BJ (cell line): ENCODE results near the gene LLGL2. TPM values are rescaled to one million over a fixed set of nuclear protein-coding genes. Genes with fewer than 3 reads are reported as not detected.
A peak's percentile ranks its signal among the peaks of the same experiment; 100 is the strongest.

Source experiments
- CTCF ChIA-PET: fragments of 350-600 bp; formaldehyde crosslinking; extraction: SDS; loops from one replicate; lab custom pipeline; 2021; ENCODE audit warnings: antibody characterized with exemption, inconsistent platforms; lab: Yijun Ruan, JAX
- POLR2A ChIA-PET: fragments of 300-600 bp; sonication (Branson Sonifier 250); formaldehyde crosslinking; extraction: SDS; loops from one replicate; lab custom pipeline; 2021; ENCODE audit warnings: antibody characterized with exemption; lab: Charles Lee
- DNase-seq: peaks from one replicate; pipeline ENCODE4 v3.0.0-alpha.2; 2011; ENCODE audit warnings: low read depth
- H3K27me3 ChIP-seq: 2 replicates; pipeline ENCODE4 v1.6.0; 2011; ENCODE audit warnings: low read length; ENCODE audit not compliant: control insufficient read depth, insufficient read depth
- H3K36me3 ChIP-seq: 2 replicates; pipeline ENCODE4 v1.5.1; 2011; ENCODE audit warnings: low read length; ENCODE audit not compliant: control insufficient read depth, insufficient read depth
- H3K4me3 ChIP-seq: 2 replicates; pipeline ENCODE4 v1.5.1; 2011; ENCODE audit warnings: low read depth, mild to moderate bottlenecking, control low read depth, low read length
- polyA plus RNA-seq: library from polyadenylated mRNA; depleted of rRNA; stranded (reverse); fragments of >200 nt; gene quantifications from 2 replicates; pipeline ENCODE4 v1.2.3, GENCODE V29; 2011
- TF ChIP-seq, protein P1 (sequence below): IDR thresholded peaks from 2 replicates; pipeline ENCODE4 v1.5.1; 2011; ENCODE audit warnings: low read depth, mild to moderate bottlenecking, control low read depth, inconsistent platforms, low read length, moderate library complexity; ENCODE audit not compliant: insufficient read depth

Gene LLGL2
- polyA plus RNA-seq, 1 experiment = 1.6 TPM

DNA sequence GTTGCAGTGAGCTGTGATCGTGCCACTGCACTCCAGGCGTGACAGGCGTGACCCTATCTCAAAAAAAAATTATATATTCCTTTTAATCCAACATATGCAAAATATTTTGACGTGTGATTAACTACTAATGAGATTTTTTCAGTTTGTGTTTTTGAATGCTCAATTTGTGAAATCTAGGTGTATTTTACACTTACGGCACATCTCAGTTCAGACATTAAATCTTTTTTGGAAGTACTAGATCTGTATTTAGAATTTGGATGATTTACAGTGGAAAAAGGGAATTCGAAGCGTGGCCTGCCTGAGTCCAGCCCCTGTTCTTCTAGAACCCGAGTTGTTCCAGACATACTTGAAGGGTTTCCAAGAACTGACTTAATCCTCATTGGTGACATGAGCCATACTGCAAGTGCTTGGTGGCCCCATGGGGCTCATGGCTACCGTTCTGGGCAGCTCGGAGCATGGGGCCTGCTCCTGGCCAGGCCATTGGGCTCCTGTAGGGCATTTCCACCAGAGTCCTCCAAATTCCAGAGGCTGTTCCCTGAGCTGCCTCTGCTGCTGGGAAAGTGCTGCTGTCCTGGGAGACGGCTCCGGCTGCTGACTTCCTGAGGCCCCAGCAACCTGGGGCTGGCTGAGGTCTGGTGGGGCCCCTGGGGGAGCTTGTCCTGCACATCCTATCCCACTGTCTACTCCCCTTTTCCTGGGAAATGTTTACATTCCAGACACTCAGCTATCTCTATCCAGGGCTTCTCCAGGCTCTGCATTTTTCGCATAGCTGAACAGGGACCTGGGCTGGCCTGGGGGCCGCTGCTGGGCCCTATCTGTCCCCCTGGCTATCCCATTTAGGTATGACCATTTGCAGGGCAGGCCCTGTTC is 27.2 kb downstream of the LLGL2 start:
- TF ChIP-seq, protein P1, sequence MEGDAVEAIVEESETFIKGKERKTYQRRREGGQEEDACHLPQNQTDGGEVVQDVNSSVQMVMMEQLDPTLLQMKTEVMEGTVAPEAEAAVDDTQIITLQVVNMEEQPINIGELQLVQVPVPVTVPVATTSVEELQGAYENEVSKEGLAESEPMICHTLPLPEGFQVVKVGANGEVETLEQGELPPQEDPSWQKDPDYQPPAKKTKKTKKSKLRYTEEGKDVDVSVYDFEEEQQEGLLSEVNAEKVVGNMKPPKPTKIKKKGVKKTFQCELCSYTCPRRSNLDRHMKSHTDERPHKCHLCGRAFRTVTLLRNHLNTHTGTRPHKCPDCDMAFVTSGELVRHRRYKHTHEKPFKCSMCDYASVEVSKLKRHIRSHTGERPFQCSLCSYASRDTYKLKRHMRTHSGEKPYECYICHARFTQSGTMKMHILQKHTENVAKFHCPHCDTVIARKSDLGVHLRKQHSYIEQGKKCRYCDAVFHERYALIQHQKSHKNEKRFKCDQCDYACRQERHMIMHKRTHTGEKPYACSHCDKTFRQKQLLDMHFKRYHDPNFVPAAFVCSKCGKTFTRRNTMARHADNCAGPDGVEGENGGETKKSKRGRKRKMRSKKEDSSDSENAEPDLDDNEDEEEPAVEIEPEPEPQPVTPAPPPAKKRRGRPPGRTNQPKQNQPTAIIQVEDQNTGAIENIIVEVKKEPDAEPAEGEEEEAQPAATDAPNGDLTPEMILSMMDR = no peak
- no peak for DNase-seq
- Histone ChIP-seq H3K36me3 (no peaks in the 10 kb centered on the region), H3K27me3 (no peaks in the 10 kb centered on the region), H3K4me3 (no peak overlapping the region)
- CTCF ChIA-PET = interaction anchor here (0.6 to 2.2 kb wide), 5 partner anchors 10 to 477 kb away, joined by 3 to 9 read pairs (median 3); partner anchors contain the start of gene TSEN54
- POLR2A ChIA-PET = no interaction called here

DNA sequence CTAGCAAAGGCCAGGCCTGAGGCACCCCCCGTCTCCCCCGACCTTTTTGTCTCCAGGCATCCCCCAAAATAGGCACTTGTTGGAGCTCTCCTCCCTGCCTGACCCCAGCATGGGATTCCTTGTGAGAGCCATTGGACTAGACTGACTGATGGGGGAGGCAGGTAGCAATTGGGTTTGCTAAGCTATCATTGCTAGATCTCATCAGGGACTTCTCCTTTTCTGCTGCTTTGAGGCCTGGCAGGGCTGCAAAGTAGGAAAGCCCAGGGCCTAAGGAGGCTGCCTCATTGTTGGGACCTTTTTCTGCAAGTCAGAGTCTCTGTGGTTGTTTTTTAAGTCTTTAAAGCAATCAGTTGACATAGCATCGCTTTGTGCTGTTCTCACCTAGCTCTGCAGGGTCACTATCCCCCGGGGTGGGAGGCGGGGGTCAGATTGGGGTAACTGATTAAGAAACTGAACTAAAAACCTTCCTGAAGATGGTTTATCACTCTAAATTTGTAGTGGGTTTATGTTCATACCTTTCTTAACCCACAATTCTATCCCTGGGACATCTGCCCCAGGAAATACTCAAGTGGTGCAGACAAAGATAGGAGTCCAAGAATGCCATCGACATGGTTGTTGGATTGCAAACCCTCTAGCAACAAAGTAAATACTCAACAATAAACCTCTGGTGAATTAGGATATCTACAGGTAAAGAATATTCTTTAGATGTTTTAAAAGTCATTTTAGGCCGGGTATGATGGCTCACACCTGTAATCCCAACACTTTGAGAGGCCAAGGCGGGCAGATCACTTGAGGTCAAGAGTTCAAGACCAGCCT is 28.0 kb downstream of the LLGL2 start:
- CTCF ChIA-PET = interaction anchor here (1.0 to 2.2 kb wide), 2 partner anchors 11 to 196 kb away, joined by 3 to 9 read pairs; no protein-coding TSS in a partner anchor
- Histone ChIP-seq H3K36me3 (no peaks in the 10 kb centered on the region), H3K27me3 (no peaks in the 10 kb centered on the region), H3K4me3 (no peak overlapping the region)
- DNase-seq = no peak
- POLR2A ChIA-PET = no interaction called here
- TF ChIP-seq, protein P1 = no peak

DNA sequence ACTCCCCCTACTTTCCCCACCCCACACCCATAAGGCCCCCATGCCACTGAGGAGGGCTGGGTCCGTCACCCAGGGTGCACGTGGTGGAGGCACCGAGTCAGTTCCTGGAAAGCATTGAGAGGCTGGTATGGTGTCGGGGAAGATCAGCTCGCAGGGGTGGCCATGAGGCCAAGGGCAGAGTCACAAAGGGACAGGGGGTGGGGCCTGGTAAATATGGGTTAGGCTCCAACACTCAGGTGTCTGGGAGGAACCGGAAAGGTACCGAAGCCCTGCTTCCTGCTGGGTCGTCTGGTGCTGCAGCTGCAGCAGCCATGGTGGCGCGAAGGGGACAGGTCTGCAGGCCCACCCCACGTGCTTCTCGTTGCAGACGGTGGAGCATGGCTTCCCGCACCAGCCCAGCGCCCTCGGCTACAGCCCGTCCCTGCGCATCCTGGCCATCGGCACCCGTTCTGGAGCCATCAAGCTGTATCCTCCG is 30.2 kb downstream of the LLGL2 start:
- CTCF ChIA-PET = no interaction called here
- DNase-seq = no peak
- Histone ChIP-seq H3K36me3 (no peaks in the 10 kb centered on the region), H3K4me3 (no peak overlapping the region), H3K27me3 (no peaks in the 10 kb centered on the region)
- TF ChIP-seq, protein P1 = no peak
- POLR2A ChIA-PET = no interaction called here

DNA sequence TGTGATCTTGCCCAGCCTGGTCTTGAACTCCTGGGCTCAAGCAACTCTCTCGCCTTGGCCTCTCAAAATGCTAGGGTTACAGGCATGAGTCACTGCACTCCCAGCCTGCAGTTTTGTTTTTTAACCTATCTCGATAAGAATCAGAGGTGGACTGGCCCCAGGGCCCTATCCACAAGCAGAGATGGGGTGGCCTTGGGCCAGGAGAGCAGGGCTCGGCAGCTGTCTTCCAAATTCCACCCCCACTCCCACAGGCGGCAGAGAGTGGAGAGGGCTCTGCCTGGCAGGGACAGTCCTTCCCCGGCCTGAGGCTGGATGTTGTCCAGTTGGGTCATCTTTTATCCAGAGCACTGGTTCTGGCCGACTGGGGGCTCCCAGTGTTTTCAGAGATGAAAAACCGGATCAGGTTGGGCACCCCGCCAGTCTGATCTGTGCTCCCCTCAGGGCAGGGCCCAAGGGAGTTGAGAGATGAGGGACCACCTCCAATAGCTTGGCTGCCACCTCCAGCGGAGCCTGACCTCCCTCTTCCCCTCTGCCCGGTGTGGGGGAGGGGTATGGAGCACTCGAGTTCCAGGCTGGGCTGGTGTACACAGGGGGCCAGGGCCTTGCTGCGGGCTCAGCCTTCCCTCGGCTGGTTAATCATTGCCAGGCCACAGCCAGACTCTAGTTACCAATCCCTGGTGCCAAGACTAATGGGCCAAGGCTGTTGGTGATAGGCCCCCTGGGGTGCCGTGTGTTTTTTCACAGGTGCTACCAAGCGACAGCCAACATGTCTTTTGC is 31.8 kb downstream of the LLGL2 start:
- CTCF ChIA-PET = interaction anchor here (0.6 kb wide), 1 partner anchor 70 kb away, joined by 3 read pairs; no protein-coding TSS in a partner anchor
- POLR2A ChIA-PET = interaction anchor here (0.6 kb wide), 1 partner anchor 104 kb away, joined by 12 read pairs; no protein-coding TSS in a partner anchor
- TF ChIP-seq, protein P1 = no peak
- H3K36me3 ChIP-seq = no peaks in the 10 kb centered on the region
- no peaks in the 10 kb centered on the region for H3K27me3 ChIP-seq
- peak; percentile 11 for DNase-seq
- H3K4me3 ChIP-seq = no peak overlapping the region
